ENCODE data around the gene CLSTN1.
A peak's percentile ranks its signal among the peaks of the same experiment; 100 is the strongest.
"Not testable (repeated sequence)": the region's sequence is repeated elsewhere in the genome, so short reads cannot be mapped to it uniquely, and the experiment has no call there.

CLSTN1 gene

DNA sequence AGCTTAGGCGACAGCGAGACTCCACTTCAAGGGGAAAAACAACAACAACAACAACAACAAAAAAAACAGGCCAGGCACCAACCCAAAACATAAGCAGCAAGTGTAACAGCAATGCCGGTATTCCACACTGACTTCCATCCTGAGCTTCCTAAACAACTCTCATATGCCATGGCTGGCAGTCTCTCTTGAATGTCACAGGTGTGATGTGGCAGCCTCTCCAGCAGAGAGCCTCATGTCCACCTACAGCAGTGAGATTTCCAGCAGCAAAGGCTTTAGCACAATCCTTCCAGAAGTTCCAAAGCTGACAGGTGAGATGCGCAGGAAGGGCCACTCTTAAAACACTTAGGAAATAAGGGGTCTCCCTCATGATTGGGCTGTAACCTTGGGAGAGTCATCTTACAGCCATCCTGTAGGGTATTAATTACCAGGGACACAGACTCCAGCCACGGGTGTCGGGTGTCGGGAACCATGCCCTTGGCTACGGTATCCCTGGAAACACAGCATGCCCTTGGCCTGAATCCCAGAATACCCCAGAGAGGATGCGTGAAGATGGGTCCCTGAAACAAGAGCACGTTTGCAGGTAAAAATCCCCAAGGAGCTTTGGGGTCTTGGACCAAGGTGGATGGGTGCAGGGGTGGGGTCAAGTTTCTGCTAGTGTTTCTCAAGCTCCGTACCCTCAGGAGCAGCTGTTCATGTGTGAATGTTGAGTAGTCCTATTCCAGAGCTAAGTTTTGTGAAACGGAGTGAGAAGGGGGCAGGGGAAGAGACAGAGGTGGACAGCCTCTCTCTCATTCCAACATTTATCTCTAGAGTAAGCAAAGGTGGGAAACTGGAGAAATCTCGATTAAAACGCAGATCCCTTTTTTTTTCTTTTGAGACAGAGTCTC, 31.4 kb downstream of the CLSTN1 start:
- Histone ChIP-seq H3K36me3 (ENCODE audit: control insufficient read depth, insufficient read depth, low read length) (no peaks in the 10 kb centered on the region), H3K4me2 (ENCODE audit: low read length) (peak overlapping the region; percentile 55), H3K9me3 (ENCODE audit: control insufficient read depth, low read length) (no peaks in the 10 kb centered on the region), H3K27me3 (ENCODE audit: control insufficient read depth, insufficient read depth, low read length) (no peaks in the 10 kb centered on the region), H3K4me1 (no peaks in the 10 kb centered on the region), H3K4me3 (ENCODE audit: low read depth, low read length) (peak overlapping the region; percentile 3), H3K79me2 (peaks cover 6% of the 10 kb centered on the region), H2AFZ (no peak overlapping the region), H3K9ac (no peak overlapping the region), H3K27ac (peak overlapping the region; percentile 32)
- TF ChIP-seq, protein P1, sequence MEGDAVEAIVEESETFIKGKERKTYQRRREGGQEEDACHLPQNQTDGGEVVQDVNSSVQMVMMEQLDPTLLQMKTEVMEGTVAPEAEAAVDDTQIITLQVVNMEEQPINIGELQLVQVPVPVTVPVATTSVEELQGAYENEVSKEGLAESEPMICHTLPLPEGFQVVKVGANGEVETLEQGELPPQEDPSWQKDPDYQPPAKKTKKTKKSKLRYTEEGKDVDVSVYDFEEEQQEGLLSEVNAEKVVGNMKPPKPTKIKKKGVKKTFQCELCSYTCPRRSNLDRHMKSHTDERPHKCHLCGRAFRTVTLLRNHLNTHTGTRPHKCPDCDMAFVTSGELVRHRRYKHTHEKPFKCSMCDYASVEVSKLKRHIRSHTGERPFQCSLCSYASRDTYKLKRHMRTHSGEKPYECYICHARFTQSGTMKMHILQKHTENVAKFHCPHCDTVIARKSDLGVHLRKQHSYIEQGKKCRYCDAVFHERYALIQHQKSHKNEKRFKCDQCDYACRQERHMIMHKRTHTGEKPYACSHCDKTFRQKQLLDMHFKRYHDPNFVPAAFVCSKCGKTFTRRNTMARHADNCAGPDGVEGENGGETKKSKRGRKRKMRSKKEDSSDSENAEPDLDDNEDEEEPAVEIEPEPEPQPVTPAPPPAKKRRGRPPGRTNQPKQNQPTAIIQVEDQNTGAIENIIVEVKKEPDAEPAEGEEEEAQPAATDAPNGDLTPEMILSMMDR (IDR thresholded peaks at IDR 0.05): no peak

DNA sequence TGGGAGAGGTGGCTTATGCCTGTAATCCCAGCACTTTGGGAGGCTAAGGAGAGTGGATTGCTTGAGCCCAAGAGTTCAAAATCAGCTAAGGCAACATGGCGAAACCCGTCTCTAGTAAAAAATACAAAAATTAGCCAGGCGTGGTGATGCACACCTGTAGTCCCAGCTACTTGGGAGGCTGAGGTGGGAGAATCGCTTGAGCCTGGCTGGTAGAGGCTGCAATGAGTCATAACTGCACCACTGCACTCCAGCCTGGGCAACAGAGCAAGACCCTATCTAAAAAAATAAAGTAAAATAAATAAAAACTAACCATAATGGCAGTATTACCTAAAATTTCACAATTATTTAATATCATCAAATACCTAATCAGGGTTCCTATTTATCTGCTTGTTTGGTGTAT, 34.1 kb downstream of the CLSTN1 start:
- H2AFZ ChIP-seq; H3K4me2 ChIP-seq (ENCODE audit: low read length); H3K27me3 ChIP-seq (ENCODE audit: control insufficient read depth, insufficient read depth, low read length); H3K4me1 ChIP-seq; H3K27ac ChIP-seq; H3K36me3 ChIP-seq (ENCODE audit: control insufficient read depth, insufficient read depth, low read length); H3K9ac ChIP-seq; H3K4me3 ChIP-seq (ENCODE audit: low read depth, low read length); H3K79me2 ChIP-seq; H3K9me3 ChIP-seq (ENCODE audit: control insufficient read depth, low read length): not testable (repeated sequence)

DNA sequence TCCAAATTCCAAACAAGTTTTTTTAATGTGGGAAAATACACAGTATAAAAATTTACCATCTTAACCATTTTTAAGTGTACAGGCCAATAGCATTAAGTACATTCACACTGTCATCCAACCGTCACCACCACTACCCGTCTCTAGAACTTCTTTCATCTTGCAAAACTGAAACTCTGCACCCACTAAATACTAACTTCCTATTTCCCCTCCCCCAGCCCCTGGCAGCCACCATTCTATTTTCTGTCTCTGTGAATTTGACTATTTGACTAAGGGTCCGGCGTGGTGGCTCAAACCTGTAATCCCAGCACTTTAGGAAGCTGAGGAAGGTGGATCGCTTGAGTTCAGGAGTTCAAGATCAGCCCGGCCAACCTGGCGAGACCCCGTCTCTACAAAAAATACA, 36.1 kb downstream of the CLSTN1 start:
- peaks cover 6% of the 10 kb centered on the region for H3K79me2 ChIP-seq
- no peaks in the 10 kb centered on the region for H3K9me3 ChIP-seq (ENCODE audit: control insufficient read depth, low read length)
- H3K4me1 ChIP-seq: no peaks in the 10 kb centered on the region
- H2AFZ ChIP-seq: no peak overlapping the region
- no peak overlapping the region for H3K9ac ChIP-seq
- H3K36me3 ChIP-seq (ENCODE audit: control insufficient read depth, insufficient read depth, low read length): no peaks in the 10 kb centered on the region
- H3K4me2 ChIP-seq (ENCODE audit: low read length): no peak overlapping the region
- TF ChIP-seq, protein P1 (IDR thresholded peaks at IDR 0.05): no peak
- H3K27ac ChIP-seq: no peak overlapping the region
- H3K27me3 ChIP-seq (ENCODE audit: control insufficient read depth, insufficient read depth, low read length): no peaks in the 10 kb centered on the region
- no peak overlapping the region for H3K4me3 ChIP-seq (ENCODE audit: low read depth, low read length)

DNA sequence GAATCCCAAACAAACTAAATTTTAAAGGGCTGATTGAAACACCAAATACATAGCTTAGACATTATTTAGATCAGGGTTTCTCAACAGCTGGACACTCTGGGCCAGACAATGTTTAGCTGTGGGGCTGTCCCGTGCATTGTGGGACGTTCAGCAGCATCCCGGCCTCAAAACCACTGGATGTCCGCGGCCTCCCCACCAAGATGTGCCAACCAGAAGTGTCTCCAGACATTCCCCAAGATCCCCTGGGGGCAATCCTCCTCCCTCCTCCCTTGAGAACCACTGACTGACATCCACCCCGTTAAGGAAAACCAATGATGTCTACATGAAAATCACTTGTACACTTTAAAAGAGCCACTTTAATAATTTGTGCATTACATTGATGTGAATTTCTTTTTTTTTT, 38.4 kb downstream of the CLSTN1 start:
- Histone ChIP-seq H3K4me1 (no peaks in the 10 kb centered on the region), H3K27ac (no peak overlapping the region), H2AFZ (no peak overlapping the region), H3K9me3 (ENCODE audit: control insufficient read depth, low read length) (no peaks in the 10 kb centered on the region), H3K27me3 (ENCODE audit: control insufficient read depth, insufficient read depth, low read length) (no peaks in the 10 kb centered on the region), H3K4me3 (ENCODE audit: low read depth, low read length) (no peak overlapping the region), H3K4me2 (ENCODE audit: low read length) (no peak overlapping the region), H3K9ac (no peak overlapping the region), H3K36me3 (ENCODE audit: control insufficient read depth, insufficient read depth, low read length) (no peaks in the 10 kb centered on the region), H3K79me2 (peaks cover 6% of the 10 kb centered on the region)
- TF ChIP-seq, protein P1 (IDR thresholded peaks at IDR 0.05): no peak

DNA sequence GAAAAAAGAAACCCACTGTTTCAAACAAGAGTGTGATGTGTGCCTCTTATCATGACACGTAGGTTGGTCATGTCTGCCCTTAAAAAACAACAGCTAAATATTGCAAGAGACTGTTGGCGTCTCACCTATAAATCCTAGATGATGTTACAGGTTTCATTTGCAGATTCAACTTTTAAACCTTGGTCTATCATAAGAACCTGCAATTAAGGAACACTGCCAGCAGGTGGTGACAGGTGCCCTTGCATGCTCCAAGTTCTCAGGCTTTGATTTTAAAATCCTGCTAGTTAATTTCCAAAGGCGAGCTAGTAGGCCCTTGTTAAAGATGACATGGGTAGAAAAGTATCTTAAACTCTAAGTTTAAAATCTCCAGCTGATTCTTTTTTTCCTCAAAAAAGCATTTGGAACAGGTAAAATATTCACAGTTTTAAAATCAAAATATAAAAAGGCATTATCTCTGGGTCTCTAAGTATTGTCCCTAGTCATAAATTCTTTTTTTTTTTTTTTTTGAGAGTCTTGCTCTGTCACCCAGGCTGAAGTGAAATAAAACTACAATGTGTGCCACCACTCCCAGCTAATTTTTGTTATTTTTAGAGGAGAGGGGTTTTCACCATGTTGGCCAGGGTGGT, 39.1 kb downstream of the CLSTN1 start:
- H3K4me2 ChIP-seq (ENCODE audit: low read length): no peak overlapping the region

More for the DNA sequence above, 39.1 kb downstream of the CLSTN1 start:
- no peaks in the 10 kb centered on the region for H3K27me3 ChIP-seq (ENCODE audit: control insufficient read depth, insufficient read depth, low read length)
- TF ChIP-seq, protein P1 (IDR thresholded peaks at IDR 0.05): peak; percentile 61
- H3K4me3 ChIP-seq (ENCODE audit: low read depth, low read length): no peak overlapping the region
- H3K27ac ChIP-seq: no peak overlapping the region
- no peaks in the 10 kb centered on the region for H3K36me3 ChIP-seq (ENCODE audit: control insufficient read depth, insufficient read depth, low read length)
- no peak overlapping the region for H3K9ac ChIP-seq
- H3K79me2 ChIP-seq: peaks cover 6% of the 10 kb centered on the region
- no peaks in the 10 kb centered on the region for H3K9me3 ChIP-seq (ENCODE audit: control insufficient read depth, low read length)
- no peaks in the 10 kb centered on the region for H3K4me1 ChIP-seq
- H2AFZ ChIP-seq: no peak overlapping the region

Data from parathyroid adenoma (tissue), 2 donors.